GM19351 (cell line): ENCODE measurements around the gene MYO5C.
"Not testable (repeated sequence)": the region's sequence is repeated elsewhere in the genome, so short reads cannot be mapped to it uniquely, and the experiment has no call there.

Source experiments
- ATAC-seq: cut with Tn5 transposase; IDR thresholded peaks from one replicate; pipeline ENCODE4 v1.9.1; 2021; ENCODE audit warnings: mild to moderate bottlenecking, moderate library complexity; ENCODE audit not compliant: unreplicated experiment

Gene MYO5C

GRCh38 chr15:52180196-52180835, 115.3 kb downstream of the MYO5C start:
- ATAC-seq, result peak; percentile 35

- ATAC-seq, result peak; percentile 84
Measured at GRCh38 chr15:52179278-52180195, 116.1 kb downstream of the MYO5C start.

- no peak for ATAC-seq
Measured at GRCh38 chr15:52178765-52179164, 116.8 kb downstream of the MYO5C start.

GRCh38 chr15:52172869-52173268, 122.7 kb downstream of the MYO5C start:
- no peak for ATAC-seq

GRCh38 chr15:52171807-52172206, 123.8 kb downstream of the MYO5C start:
- no peak for ATAC-seq

- no peak for ATAC-seq
Measured at GRCh38 chr15:52171386-52171785, 124.2 kb downstream of the MYO5C start.

GRCh38 chr15:52170199-52170598, 125.4 kb downstream of the MYO5C start:
- not testable (repeated sequence) for ATAC-seq

GRCh38 chr15:52165494-52166131, 130.0 kb downstream of the MYO5C start:
- ATAC-seq, result not testable (repeated sequence)

GRCh38 chr15:52164631-52165265, 130.9 kb downstream of the MYO5C start:
- peak; percentile 42 for ATAC-seq

- no peak for ATAC-seq
Measured at GRCh38 chr15:52163321-52164190, 132.0 kb downstream of the MYO5C start.

GRCh38 chr15:52162876-52163275, 132.7 kb downstream of the MYO5C start:
- no peak for ATAC-seq

- no peak for ATAC-seq
Measured at GRCh38 chr15:52162260-52162659, 133.3 kb downstream of the MYO5C start.

- ATAC-seq, result no peak
Measured at GRCh38 chr15:52161406-52161966, 134.1 kb downstream of the MYO5C start.

GRCh38 chr15:52159645-52160044, 136.0 kb downstream of the MYO5C start:
- no peak for ATAC-seq

GRCh38 chr15:52158084-52158765, 137.4 kb downstream of the MYO5C start:
- no peak for ATAC-seq

GRCh38 chr15:52155878-52156277, 139.7 kb downstream of the MYO5C start:
- ATAC-seq, result no peak

GRCh38 chr15:52154896-52155865, 140.4 kb downstream of the MYO5C start:
- no peak for ATAC-seq
